Measurements from ENCODE around the gene SHB. TPM values are rescaled to one million over a fixed set of nuclear protein-coding genes. Genes with fewer than 3 reads are reported as not detected.

Gene SHB
- total RNA-seq, 1 experiment from 2014 or later = 56.4 TPM

DNA sequence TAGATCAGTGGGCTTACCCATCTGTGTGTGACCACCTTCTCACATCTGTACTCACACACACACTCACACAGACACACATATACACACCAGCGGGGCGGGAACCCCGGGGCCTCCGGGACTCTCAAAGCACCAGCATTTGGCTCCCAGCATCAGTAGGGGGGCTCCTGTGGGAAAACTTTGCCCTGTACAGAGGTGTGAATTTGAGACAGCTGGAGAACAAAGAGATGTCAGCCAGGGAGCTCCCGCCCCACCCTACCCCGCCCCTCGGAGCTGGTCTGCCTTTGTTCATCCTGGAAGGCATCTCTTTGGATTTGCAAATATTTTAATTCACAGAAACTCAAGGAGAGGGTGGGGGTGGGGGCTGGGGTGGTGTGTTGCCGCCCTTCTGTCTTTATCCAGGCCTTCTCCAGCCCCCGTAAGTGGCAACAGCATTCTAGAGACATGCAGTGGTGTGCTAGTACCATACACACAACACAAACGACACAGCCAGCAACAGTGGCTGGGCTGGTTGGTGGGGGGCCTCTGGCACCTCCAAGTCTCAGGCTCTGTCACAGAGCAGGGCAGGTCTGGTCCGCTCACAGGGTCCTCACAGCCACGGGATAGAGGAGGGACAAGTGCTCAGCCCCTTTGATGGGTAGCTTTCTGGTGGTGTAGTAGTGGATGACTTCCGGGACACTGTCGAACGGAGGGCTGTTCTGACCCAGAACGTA lies 149.6 kb downstream of the SHB start:
- TF ChIP-seq EZH2 (IDR thresholded peaks at IDR 0.05; ENCODE audit: low read length, unreplicated experiment) = no peak
- TF ChIP-seq EZH2phosphoT487 (IDR thresholded peaks at IDR 0.05; ENCODE audit: borderline replicate concordance, low read length) = no peak
- TF ChIP-seq, protein P1, sequence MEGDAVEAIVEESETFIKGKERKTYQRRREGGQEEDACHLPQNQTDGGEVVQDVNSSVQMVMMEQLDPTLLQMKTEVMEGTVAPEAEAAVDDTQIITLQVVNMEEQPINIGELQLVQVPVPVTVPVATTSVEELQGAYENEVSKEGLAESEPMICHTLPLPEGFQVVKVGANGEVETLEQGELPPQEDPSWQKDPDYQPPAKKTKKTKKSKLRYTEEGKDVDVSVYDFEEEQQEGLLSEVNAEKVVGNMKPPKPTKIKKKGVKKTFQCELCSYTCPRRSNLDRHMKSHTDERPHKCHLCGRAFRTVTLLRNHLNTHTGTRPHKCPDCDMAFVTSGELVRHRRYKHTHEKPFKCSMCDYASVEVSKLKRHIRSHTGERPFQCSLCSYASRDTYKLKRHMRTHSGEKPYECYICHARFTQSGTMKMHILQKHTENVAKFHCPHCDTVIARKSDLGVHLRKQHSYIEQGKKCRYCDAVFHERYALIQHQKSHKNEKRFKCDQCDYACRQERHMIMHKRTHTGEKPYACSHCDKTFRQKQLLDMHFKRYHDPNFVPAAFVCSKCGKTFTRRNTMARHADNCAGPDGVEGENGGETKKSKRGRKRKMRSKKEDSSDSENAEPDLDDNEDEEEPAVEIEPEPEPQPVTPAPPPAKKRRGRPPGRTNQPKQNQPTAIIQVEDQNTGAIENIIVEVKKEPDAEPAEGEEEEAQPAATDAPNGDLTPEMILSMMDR (conservative IDR thresholded peaks at IDR 0.05; ENCODE audit: low read depth, low read length) = no peak
- Histone ChIP-seq H4K20me1 (ENCODE audit: low read length) (no peaks in the 10 kb centered on the region), H3K4me3 (ENCODE audit: low read length) (no peak overlapping the region), H2AFZ (ENCODE audit: low read length) (no peak overlapping the region), H3K36me3 (ENCODE audit: low read depth, low read length) (peaks cover 3% of the 10 kb centered on the region; the same call in 1 of the 2 replicates), H3F3A (ENCODE audit: low read length, unreplicated experiment) (no peaks in the 10 kb centered on the region), H3K79me2 (ENCODE audit: low read length) (no peaks in the 10 kb centered on the region), H3K4me1 (ENCODE audit: insufficient read depth, low read length) (no peaks in the 10 kb centered on the region), H3K9ac (ENCODE audit: low read length) (no peak overlapping the region), H3K27ac (ENCODE audit: low read length) (no peak overlapping the region), H3K9me3 (ENCODE audit: low read length) (no peaks in the 10 kb centered on the region), H3K27me3 (ENCODE audit: low read length) (no peaks in the 10 kb centered on the region), H3K9me2 (replicated peaks; ENCODE audit: low read length) (no peaks in the 10 kb centered on the region), H3K4me2 (ENCODE audit: low read length) (no peak overlapping the region)
- CTCF ChIA-PET = no interaction called here
- no TSS peak for BruUV-seq (replicated peaks)
- no peak for DNase-seq
- POLR2A ChIA-PET (ENCODE audit: unreplicated experiment) = interaction anchor here (0.7 kb wide), 1 partner anchor 98 kb away, joined by 3 read pairs; no protein-coding TSS in a partner anchor
- ATAC-seq = no peak
- intact Hi-C loops (cut with micrococcal nuclease) = no loop called here

DNA sequence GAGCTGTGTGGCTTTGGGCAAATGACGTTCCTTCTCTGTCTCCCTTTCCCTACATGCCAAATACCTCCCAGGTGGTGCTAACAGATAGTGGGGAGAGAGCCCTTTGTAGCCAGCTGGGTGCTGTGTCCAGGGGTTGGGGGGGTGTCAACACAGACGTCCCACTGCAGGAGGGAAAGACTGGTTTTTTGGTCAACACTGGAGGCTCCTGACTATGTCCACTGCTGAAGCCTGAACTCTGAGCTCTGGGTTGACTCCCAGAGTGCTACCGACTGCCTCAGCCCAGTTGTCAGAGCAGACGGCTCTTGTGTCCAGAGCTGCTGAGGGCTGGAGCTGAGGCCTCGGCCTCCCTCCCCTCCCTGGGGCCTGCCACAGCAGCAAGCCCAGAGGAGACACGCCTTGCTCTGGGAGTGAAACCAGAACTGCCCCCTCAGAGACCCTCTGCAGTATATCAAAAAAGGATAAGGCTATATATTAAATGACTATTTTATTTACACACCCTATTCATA lies 150.3 kb downstream of the SHB start:
- H3K4me2 ChIP-seq (ENCODE audit: low read length) = no peak overlapping the region
- ChIA-PET POLR2A (ENCODE audit: unreplicated experiment) (no interaction called here), CTCF (no interaction called here)
- H2AFZ ChIP-seq (ENCODE audit: low read length) = no peak overlapping the region
- peaks cover 3% of the 10 kb centered on the region; the same call in 1 of the 2 replicates for H3K36me3 ChIP-seq (ENCODE audit: low read depth, low read length)
- BruUV-seq (replicated peaks) = no TSS peak
- no peaks in the 10 kb centered on the region for H3K4me1 ChIP-seq (ENCODE audit: insufficient read depth, low read length)
- no peaks in the 10 kb centered on the region for H3K9me2 ChIP-seq (replicated peaks; ENCODE audit: low read length)
- ATAC-seq (no peak), DNase-seq (no peak)
- intact Hi-C loops (cut with micrococcal nuclease) = no loop called here
- no peaks in the 10 kb centered on the region for H3F3A ChIP-seq (ENCODE audit: low read length, unreplicated experiment)
- no peaks in the 10 kb centered on the region for H3K79me2 ChIP-seq (ENCODE audit: low read length)
- no peaks in the 10 kb centered on the region for H4K20me1 ChIP-seq (ENCODE audit: low read length)
- no peaks in the 10 kb centered on the region for H3K27me3 ChIP-seq (ENCODE audit: low read length)
- no peak overlapping the region for H3K4me3 ChIP-seq (ENCODE audit: low read length)
- no peak overlapping the region for H3K9ac ChIP-seq (ENCODE audit: low read length)
- no peaks in the 10 kb centered on the region for H3K9me3 ChIP-seq (ENCODE audit: low read length)
- no peak overlapping the region for H3K27ac ChIP-seq (ENCODE audit: low read length)
- TF ChIP-seq EZH2phosphoT487 (IDR thresholded peaks at IDR 0.05; ENCODE audit: borderline replicate concordance, low read length) (no peak), EZH2 (IDR thresholded peaks at IDR 0.05; ENCODE audit: low read length, unreplicated experiment) (no peak)
- TF ChIP-seq, protein P1 (conservative IDR thresholded peaks at IDR 0.05; ENCODE audit: low read depth, low read length) = no peak
